DND-41 (cell line): ENCODE data around the gene SPATA12.

Experiments
- ATAC-seq: fragments of 200-7000 bp; cut with Tn5 transposase; 3 replicates; pipeline ENCODE4 v1.9.1; 2021; ENCODE audit warnings: low read depth; ENCODE audit not compliant: insufficient read depth
- DNase-seq: peaks from one replicate; pipeline ENCODE4 v3.0.0-alpha.2; 2020
- H2AFZ ChIP-seq: 2 replicates; pipeline ENCODE4 v1.6.0; 2012; ENCODE audit warnings: low read depth, low read length
- H3K27ac ChIP-seq: 2 replicates; pipeline ENCODE4 v1.5.1; 2012; ENCODE audit warnings: low read length, inconsistent platforms
- H3K27me3 ChIP-seq: fragments of 200-600 bp; sonication (generic); 2 replicates; pipeline ENCODE4 v1.6.0; 2012; ENCODE audit warnings: low read length, mild to moderate bottlenecking, inconsistent platforms; ENCODE audit not compliant: insufficient read depth, poor library complexity
- H3K36me3 ChIP-seq: 2 replicates; pipeline ENCODE4 v1.5.1; 2012; ENCODE audit warnings: low read length, inconsistent platforms; ENCODE audit not compliant: insufficient read depth
- H3K4me1 ChIP-seq: 2 replicates; pipeline ENCODE4 v1.5.1; 2012; ENCODE audit warnings: mild to moderate bottlenecking, low read length; ENCODE audit not compliant: insufficient read depth
- H3K4me2 ChIP-seq: 2 replicates; pipeline ENCODE4 v1.6.0; 2012; ENCODE audit warnings: mild to moderate bottlenecking, moderate library complexity, low read length, inconsistent platforms; ENCODE audit not compliant: insufficient read depth
- H3K4me3 ChIP-seq, 2 experiments: fragments of 200-600 bp in 1 of 2; shearing (Covaris generic) in 1 of 2; 2 replicates each; pipeline ENCODE4 v1.5.1; 2012 to 2016; ENCODE audit warnings: inconsistent platforms in 2 of 2, low read length in 2 of 2, mild to moderate bottlenecking in 2 of 2, low read depth in 1 of 2, moderate library complexity in 1 of 2
- H3K79me2 ChIP-seq: 2 replicates; pipeline ENCODE4 v1.6.0; 2012; ENCODE audit warnings: low read length, inconsistent platforms; ENCODE audit not compliant: insufficient read depth
- H3K9ac ChIP-seq: 2 replicates; pipeline ENCODE4 v1.6.0; 2012; ENCODE audit warnings: low read depth, mild to moderate bottlenecking, inconsistent platforms, low read length, moderate library complexity
- H3K9me3 ChIP-seq: 2 replicates; pipeline ENCODE4 v1.5.1; 2012; ENCODE audit warnings: low read length, moderate library complexity, mild to moderate bottlenecking, inconsistent platforms; ENCODE audit not compliant: insufficient read depth, severe bottlenecking
- H4K20me1 ChIP-seq: 2 replicates; pipeline ENCODE4 v1.6.0; 2012; ENCODE audit warnings: low read length; ENCODE audit not compliant: insufficient read depth
- EZH2 ChIP-seq: IDR thresholded peaks from 3 replicates; pipeline ENCODE4 v1.6.1; 2012; ENCODE audit warnings: borderline replicate concordance, low read depth, mild to moderate bottlenecking, moderate library complexity, low read length, inconsistent platforms; ENCODE audit not compliant: severe bottlenecking
- TF ChIP-seq, protein P1 (sequence below): IDR thresholded peaks from 2 replicates; pipeline ENCODE4 v1.5.1; 2012; ENCODE audit warnings: borderline replicate concordance, low read length, moderate library complexity, mild to moderate bottlenecking; ENCODE audit not compliant: poor library complexity, severe bottlenecking; ENCODE audit errors: extremely low read depth

Gene SPATA12

DNA sequence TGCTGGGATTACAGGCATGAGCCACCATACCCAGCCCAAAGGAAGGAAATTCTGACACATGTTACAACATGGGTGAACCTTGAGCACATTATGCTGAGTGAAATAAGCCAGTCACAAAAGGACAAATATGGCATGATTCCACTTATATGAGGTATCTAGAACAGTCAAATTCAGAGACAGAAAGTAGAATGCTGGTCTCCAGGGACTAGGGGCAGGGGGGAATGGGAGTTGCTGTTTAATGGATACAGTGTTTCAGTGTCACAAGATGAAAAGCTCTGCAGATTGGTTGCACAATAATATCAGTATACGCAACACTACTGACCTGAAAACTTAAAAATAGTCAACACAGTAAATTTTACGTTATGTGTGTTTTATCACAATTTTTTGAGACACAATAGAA, 4.1 kb downstream of the SPATA12 start:
- H3K27me3 ChIP-seq, result no peaks in the 10 kb centered on the region
- no peak overlapping the region for H3K4me2 ChIP-seq
- no peak overlapping the region for H3K9ac ChIP-seq
- no peaks in the 10 kb centered on the region for H3K9me3 ChIP-seq
- DNase-seq, result no peak
- H2AFZ ChIP-seq, result no peak overlapping the region
- H3K4me3 ChIP-seq, result no peak overlapping the region
- H3K79me2 ChIP-seq, result no peaks in the 10 kb centered on the region
- H3K4me1 ChIP-seq, result no peaks in the 10 kb centered on the region
- no peak overlapping the region for H3K27ac ChIP-seq
- no peak for ATAC-seq
- H3K36me3 ChIP-seq, result no peaks in the 10 kb centered on the region
- H4K20me1 ChIP-seq, result no peaks in the 10 kb centered on the region
- TF ChIP-seq, protein P1, sequence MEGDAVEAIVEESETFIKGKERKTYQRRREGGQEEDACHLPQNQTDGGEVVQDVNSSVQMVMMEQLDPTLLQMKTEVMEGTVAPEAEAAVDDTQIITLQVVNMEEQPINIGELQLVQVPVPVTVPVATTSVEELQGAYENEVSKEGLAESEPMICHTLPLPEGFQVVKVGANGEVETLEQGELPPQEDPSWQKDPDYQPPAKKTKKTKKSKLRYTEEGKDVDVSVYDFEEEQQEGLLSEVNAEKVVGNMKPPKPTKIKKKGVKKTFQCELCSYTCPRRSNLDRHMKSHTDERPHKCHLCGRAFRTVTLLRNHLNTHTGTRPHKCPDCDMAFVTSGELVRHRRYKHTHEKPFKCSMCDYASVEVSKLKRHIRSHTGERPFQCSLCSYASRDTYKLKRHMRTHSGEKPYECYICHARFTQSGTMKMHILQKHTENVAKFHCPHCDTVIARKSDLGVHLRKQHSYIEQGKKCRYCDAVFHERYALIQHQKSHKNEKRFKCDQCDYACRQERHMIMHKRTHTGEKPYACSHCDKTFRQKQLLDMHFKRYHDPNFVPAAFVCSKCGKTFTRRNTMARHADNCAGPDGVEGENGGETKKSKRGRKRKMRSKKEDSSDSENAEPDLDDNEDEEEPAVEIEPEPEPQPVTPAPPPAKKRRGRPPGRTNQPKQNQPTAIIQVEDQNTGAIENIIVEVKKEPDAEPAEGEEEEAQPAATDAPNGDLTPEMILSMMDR, result no peak
- no peak for TF ChIP-seq EZH2

DNA sequence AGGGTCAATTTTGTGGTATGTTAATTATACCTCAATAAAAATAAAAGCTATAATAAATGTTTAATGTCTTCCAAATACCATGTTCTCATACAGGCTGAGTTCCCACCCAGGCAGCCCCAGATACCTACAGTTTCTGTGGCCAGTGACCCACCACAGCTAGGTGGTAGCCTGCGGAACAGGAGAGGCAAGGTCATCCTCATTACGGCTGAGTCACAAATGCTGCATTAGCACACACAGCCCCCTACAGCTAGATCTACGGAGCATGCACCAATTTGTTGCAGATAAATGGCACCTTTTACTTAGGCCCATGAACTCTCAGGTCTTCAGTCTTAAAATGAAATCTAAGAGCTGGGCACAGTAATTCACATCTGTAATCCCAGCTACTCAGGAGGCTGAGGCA, 5.1 kb downstream of the SPATA12 start:
- H3K4me1 ChIP-seq, result no peaks in the 10 kb centered on the region
- H3K4me2 ChIP-seq, result no peak overlapping the region

DNA sequence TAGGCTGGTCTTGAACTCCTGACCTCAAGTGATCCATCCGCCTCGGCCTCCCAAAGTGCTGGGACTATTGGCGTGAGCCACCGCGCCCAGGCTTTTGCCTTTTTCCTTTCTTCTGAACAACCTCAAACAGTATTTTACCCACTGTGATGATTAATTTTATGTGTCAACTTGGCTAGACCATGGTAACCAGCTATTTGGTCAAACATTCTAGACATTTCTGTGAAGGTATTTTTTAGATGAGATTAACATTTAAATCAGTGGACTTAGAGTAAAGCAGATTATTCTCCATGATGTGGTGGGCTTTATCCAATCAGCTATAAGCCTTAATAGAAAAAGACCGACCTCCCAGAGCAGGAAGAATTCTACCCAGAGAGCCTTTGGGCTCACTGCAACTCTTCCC, 6.0 kb downstream of the SPATA12 start:
- Histone ChIP-seq H3K4me1 (no peaks in the 10 kb centered on the region), H3K79me2 (no peaks in the 10 kb centered on the region)
- TF ChIP-seq EZH2, result no peak
- TF ChIP-seq, protein P1, result no peak

More for the DNA sequence above, 5.1 kb downstream of the SPATA12 start:
- DNase-seq, result no peak
- Histone ChIP-seq H2AFZ (no peak overlapping the region), H3K4me3 (no peak overlapping the region), H3K27me3 (no peaks in the 10 kb centered on the region), H3K9ac (no peak overlapping the region), H3K36me3 (no peaks in the 10 kb centered on the region), H3K27ac (no peak overlapping the region), H4K20me1 (no peaks in the 10 kb centered on the region), H3K9me3 (no peaks in the 10 kb centered on the region), H3K79me2 (no peaks in the 10 kb centered on the region)
- TF ChIP-seq EZH2, result no peak
- TF ChIP-seq, protein P1, result no peak
- no peak for ATAC-seq

More for the DNA sequence above, 6.0 kb downstream of the SPATA12 start:
- ATAC-seq (no peak), DNase-seq (no peak)
- H3K4me3 ChIP-seq, result no peak overlapping the region
- no peaks in the 10 kb centered on the region for H3K9me3 ChIP-seq
- H3K27me3 ChIP-seq, result no peaks in the 10 kb centered on the region
- no peak overlapping the region for H2AFZ ChIP-seq
- H3K9ac ChIP-seq, result no peak overlapping the region
- H3K4me2 ChIP-seq, result no peak overlapping the region
- no peak overlapping the region for H3K27ac ChIP-seq
- no peaks in the 10 kb centered on the region for H3K36me3 ChIP-seq
- H4K20me1 ChIP-seq, result no peaks in the 10 kb centered on the region
